ENCODE measurements around the gene KCTD2. TPM values are rescaled to one million over a fixed set of nuclear protein-coding genes. Genes with fewer than 3 reads are reported as not detected.

The KCTD2 gene
- total and polyA plus RNA-seq, 9 of the 15 experiments (the other 6 are each of a cell fraction or from before 2014, with no cell fraction given), result 1.7 to 32.9 (median 15.8) TPM

- TF ChIP-seq, protein P1, sequence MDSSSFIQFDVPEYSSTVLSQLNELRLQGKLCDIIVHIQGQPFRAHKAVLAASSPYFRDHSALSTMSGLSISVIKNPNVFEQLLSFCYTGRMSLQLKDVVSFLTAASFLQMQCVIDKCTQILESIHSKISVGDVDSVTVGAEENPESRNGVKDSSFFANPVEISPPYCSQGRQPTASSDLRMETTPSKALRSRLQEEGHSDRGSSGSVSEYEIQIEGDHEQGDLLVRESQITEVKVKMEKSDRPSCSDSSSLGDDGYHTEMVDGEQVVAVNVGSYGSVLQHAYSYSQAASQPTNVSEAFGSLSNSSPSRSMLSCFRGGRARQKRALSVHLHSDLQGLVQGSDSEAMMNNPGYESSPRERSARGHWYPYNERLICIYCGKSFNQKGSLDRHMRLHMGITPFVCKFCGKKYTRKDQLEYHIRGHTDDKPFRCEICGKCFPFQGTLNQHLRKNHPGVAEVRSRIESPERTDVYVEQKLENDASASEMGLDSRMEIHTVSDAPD (CRISPR knock-in tag; IDR thresholded peaks at IDR 0.05), result no peak
- TF ChIP-seq ZNF512 (tag; IDR thresholded peaks at IDR 0.05), result no peak
- TF ChIP-seq SP2 (IDR thresholded peaks at IDR 0.05; ENCODE audit: extremely low read depth, low read depth, low read length, poor library complexity, severe bottlenecking), result no peak
- TF ChIP-seq, protein P2, sequence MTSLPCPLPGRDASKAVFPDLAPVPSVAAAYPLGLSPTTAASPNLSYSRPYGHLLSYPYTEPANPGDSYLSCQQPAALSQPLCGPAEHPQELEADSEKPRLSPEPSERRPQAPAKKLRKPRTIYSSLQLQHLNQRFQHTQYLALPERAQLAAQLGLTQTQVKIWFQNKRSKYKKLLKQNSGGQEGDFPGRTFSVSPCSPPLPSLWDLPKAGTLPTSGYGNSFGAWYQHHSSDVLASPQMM (CRISPR knock-in tag; IDR thresholded peaks at IDR 0.05), result no peak
- TF ChIP-seq ZNF655 (CRISPR knock-in tag; IDR thresholded peaks at IDR 0.05), result no peak
- TF ChIP-seq FOXK2 (conservative IDR thresholded peaks at IDR 0.05 in 1 of 2, IDR thresholded peaks at IDR 0.05 in 1 of 2; ENCODE audit: low read depth in 2 of 2), result peak; percentile 58 to 68; a peak in 2 of 4 replicates
- no peak for TF ChIP-seq PTBP1 (IDR thresholded peaks at IDR 0.05; ENCODE audit: low read depth, low read length)
- TF ChIP-seq ZNF79 (CRISPR knock-in tag; IDR thresholded peaks at IDR 0.05; ENCODE audit: low read depth), result no peak
- TF ChIP-seq KDM4B (IDR thresholded peaks at IDR 0.05; ENCODE audit: borderline replicate concordance in 2 of 2, low read depth in 1 of 2), result no peak
- TF ChIP-seq ZNF175 (CRISPR knock-in tag; IDR thresholded peaks at IDR 0.05; ENCODE audit: low read depth), result no peak
- no peak for TF ChIP-seq TCF3 (CRISPR knock-in tag; IDR thresholded peaks at IDR 0.05)
- TF ChIP-seq, protein P3, sequence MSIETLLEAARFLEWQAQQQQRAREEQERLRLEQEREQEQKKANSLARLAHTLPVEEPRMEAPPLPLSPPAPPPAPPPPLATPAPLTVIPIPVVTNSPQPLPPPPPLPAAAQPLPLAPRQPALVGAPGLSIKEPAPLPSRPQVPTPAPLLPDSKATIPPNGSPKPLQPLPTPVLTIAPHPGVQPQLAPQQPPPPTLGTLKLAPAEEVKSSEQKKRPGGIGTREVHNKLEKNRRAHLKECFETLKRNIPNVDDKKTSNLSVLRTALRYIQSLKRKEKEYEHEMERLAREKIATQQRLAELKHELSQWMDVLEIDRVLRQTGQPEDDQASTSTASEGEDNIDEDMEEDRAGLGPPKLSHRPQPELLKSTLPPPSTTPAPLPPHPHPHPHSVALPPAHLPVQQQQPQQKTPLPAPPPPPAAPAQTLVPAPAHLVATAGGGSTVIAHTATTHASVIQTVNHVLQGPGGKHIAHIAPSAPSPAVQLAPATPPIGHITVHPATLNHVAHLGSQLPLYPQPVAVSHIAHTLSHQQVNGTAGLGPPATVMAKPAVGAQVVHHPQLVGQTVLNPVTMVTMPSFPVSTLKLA (conservative IDR thresholded peaks at IDR 0.05), result peak in 1 of 2 experiments; percentile 66; a peak in 2 of 4 replicates
- no peak for TF ChIP-seq MED1 (CRISPR knock-in tag; IDR thresholded peaks at IDR 0.05; ENCODE audit: borderline replicate concordance)
- TF ChIP-seq ESRRB (CRISPR knock-in tag; IDR thresholded peaks at IDR 0.05; ENCODE audit: borderline replicate concordance), result no peak
- TF ChIP-seq FIP1L1 (IDR thresholded peaks at IDR 0.05; ENCODE audit: low read depth, low read length, poor library complexity, severe bottlenecking), result no peak
- TF ChIP-seq SMAD4 (CRISPR knock-in tag; conservative IDR thresholded peaks at IDR 0.05), result 0 out of 2 replicates have a peak, but pooled peaks have one; percentile 38
- TF ChIP-seq ADNP (tag; IDR thresholded peaks at IDR 0.05), result no peak
- no peak for TF ChIP-seq ZNF280A (IDR thresholded peaks at IDR 0.05; ENCODE audit: low read depth, partially characterized antibody)
These were observed 67.0 kb downstream of the KCTD2 start (continued) for GRCh38 chr17:75113798-75114551.
